ENCODE results near the gene CASP14. TPM values are rescaled to one million over a fixed set of nuclear protein-coding genes. Genes with fewer than 3 reads are reported as not detected.

CASP14 gene
- total and polyA plus RNA-seq, 9 of the 15 experiments (the other 6 are each of a cell fraction or from before 2014, with no cell fraction given), result not detected

DNA sequence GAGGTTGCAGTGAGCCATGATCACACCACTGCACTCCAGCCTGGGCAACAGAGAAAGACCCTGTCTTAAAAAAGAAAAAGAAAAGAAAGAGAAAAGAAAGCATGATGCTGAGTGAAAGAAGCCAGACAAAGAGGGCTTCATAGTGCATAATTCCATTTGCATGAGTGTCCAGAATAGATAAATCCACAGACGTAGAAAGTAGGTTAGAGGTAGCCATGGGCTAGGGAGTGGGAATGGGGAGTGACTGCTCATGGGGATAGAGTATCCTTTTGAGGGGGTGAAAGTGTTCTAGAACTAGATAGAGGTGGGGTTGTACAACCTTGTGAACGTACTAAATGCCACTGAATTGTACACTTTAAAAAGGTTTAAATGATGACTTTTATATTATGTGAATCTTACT, 25.1 kb downstream of the CASP14 start:
- H3K36me3 ChIP-seq (ENCODE audit: control insufficient read depth, insufficient read depth, low read length), result no peaks in the 10 kb centered on the region
- no peaks in the 10 kb centered on the region for H3K79me2 ChIP-seq (ENCODE audit: control insufficient read depth, insufficient read depth, low read length)
- no peaks in the 10 kb centered on the region for H4K20me1 ChIP-seq (replicated peaks; ENCODE audit: control insufficient read depth, insufficient read depth, low read length)
- ATAC-seq, result no peak
- ChIA-PET CTCF (ENCODE audit: low intra/inter-chr PET ratio) (no interaction called here), POLR2A (interaction anchor here (0.6 to 1.7 kb wide), 2 partner anchors 17 to 120 kb away, joined by 3 to 6 read pairs; no protein-coding TSS in a partner anchor)
- DNase-seq (ENCODE audit: extremely low read depth in 1 of 4, low spot score in 3 of 4), result no peak
- no peak overlapping the region for H3K27ac ChIP-seq (ENCODE audit: extremely low read depth, low read depth, low read length)
- no peaks in the 10 kb centered on the region for H3K9me3 ChIP-seq (replicated peaks; ENCODE audit: control insufficient read depth, insufficient read depth, low read depth, low read length)
- no peak overlapping the region for H3K9ac ChIP-seq (ENCODE audit: insufficient read depth in 1 of 2, low read depth in 2 of 2, low read length in 2 of 2)
- H3K27me3 ChIP-seq (ENCODE audit: control insufficient read depth in 2 of 2, insufficient read depth in 2 of 2, low read length in 2 of 2), result peaks cover 5 to 6% of the 10 kb centered on the region in 2 experiments; a peak in 1 of 5 replicates
- H3K4me1 ChIP-seq (replicated peaks in 1 of 2; ENCODE audit: control insufficient read depth in 2 of 2, insufficient read depth in 2 of 2, low read length in 2 of 2), result no peaks in the 10 kb centered on the region
- H2AFZ ChIP-seq (ENCODE audit: low read depth, low read length), result no peak overlapping the region
- intact Hi-C loops (cut with micrococcal nuclease) (no loop called here), in situ Hi-C loops (cut with MboI) (no loop called here)
- no peak overlapping the region for H3K4me3 ChIP-seq
- TF ChIP-seq RFX1 (IDR thresholded peaks at IDR 0.05), result no peak
- TF ChIP-seq ZNF695 (CRISPR knock-in tag; IDR thresholded peaks at IDR 0.05), result no peak
- TF ChIP-seq SREBF1 (IDR thresholded peaks at IDR 0.05; ENCODE audit: borderline replicate concordance, low read depth, low read length), result no peak
- TF ChIP-seq, protein P1, sequence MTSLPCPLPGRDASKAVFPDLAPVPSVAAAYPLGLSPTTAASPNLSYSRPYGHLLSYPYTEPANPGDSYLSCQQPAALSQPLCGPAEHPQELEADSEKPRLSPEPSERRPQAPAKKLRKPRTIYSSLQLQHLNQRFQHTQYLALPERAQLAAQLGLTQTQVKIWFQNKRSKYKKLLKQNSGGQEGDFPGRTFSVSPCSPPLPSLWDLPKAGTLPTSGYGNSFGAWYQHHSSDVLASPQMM (CRISPR knock-in tag; IDR thresholded peaks at IDR 0.05), result no peak
- H3K9me1 ChIP-seq (ENCODE audit: control insufficient read depth, insufficient read depth, low read length), result no peaks in the 10 kb centered on the region
- no peak for FAIRE-seq
- H3K4me2 ChIP-seq (ENCODE audit: insufficient read depth, low read length), result no peak overlapping the region
- BruUV-seq (replicated peaks), result no TSS peak
- 2% methylated on average over 2 of the region's 2 CpGs for WGBS (ENCODE audit: insufficient coverage, low coverage, missing lambda C conversion rate)

DNA sequence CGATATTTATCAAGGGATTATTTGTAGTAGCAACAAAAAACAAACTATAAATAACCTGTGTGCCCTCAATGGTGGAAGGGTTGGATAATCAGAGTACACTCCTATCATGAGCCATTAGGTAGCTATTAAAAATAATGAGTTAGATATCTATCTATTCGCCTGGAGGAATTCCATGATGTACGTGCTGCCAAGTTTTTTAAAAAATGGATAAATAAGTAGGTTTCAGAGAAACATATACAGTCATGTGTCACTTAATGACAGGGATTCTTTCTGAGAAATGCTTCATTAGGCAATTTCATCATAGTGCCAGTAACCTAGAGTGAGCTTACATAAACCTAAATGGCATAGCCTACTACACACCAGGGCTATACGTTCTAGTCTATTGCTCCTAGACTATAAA, 26.5 kb downstream of the CASP14 start:
- no peak for ATAC-seq
- H3K79me2 ChIP-seq (ENCODE audit: control insufficient read depth, insufficient read depth, low read length), result no peaks in the 10 kb centered on the region
- H4K20me1 ChIP-seq (replicated peaks; ENCODE audit: control insufficient read depth, insufficient read depth, low read length), result no peaks in the 10 kb centered on the region
- BruUV-seq (replicated peaks), result no TSS peak
- FAIRE-seq, result no peak
- no peaks in the 10 kb centered on the region for H3K36me3 ChIP-seq (ENCODE audit: control insufficient read depth, insufficient read depth, low read length)
- WGBS (ENCODE audit: insufficient coverage, low coverage, missing lambda C conversion rate), result 0% methylated on average over 4 of the region's 4 CpGs
- H3K9me1 ChIP-seq (ENCODE audit: control insufficient read depth, insufficient read depth, low read length), result no peaks in the 10 kb centered on the region
- no peak for DNase-seq (ENCODE audit: extremely low read depth in 1 of 4, low spot score in 3 of 4)
- H3K4me3 ChIP-seq, result no peak overlapping the region
- H3K9me3 ChIP-seq (replicated peaks; ENCODE audit: control insufficient read depth, insufficient read depth, low read depth, low read length), result no peaks in the 10 kb centered on the region
- no peak overlapping the region for H2AFZ ChIP-seq (ENCODE audit: low read depth, low read length)
- H3K4me2 ChIP-seq (ENCODE audit: insufficient read depth, low read length), result no peak overlapping the region
- in situ Hi-C loops (cut with MboI) (no loop called here), intact Hi-C loops (cut with micrococcal nuclease) (no loop called here)
- H3K4me1 ChIP-seq (replicated peaks in 1 of 2; ENCODE audit: control insufficient read depth in 2 of 2, insufficient read depth in 2 of 2, low read length in 2 of 2), result no peaks in the 10 kb centered on the region
- no peak overlapping the region for H3K27ac ChIP-seq (ENCODE audit: extremely low read depth, low read depth, low read length)
- H3K27me3 ChIP-seq (ENCODE audit: control insufficient read depth in 2 of 2, insufficient read depth in 2 of 2, low read length in 2 of 2), result peaks cover 5 to 6% of the 10 kb centered on the region in 2 experiments; a peak in 1 of 5 replicates
- no peak overlapping the region for H3K9ac ChIP-seq (ENCODE audit: insufficient read depth in 1 of 2, low read depth in 2 of 2, low read length in 2 of 2)
- POLR2A ChIA-PET, result no interaction called here
- CTCF ChIA-PET (ENCODE audit: low intra/inter-chr PET ratio), result no interaction called here
- no peak for TF ChIP-seq NFIC (IDR thresholded peaks at IDR 0.05)
- no peak for TF ChIP-seq NFIX (CRISPR knock-in tag; IDR thresholded peaks at IDR 0.05; ENCODE audit: low read depth)
- TF ChIP-seq MEF2D (tag; conservative IDR thresholded peaks at IDR 0.05; ENCODE audit: low read depth), result no peak
- TF ChIP-seq RNF2 (IDR thresholded peaks at IDR 0.05), result no peak
- no peak for TF ChIP-seq GTF2A2 (tag; IDR thresholded peaks at IDR 0.05)
- TF ChIP-seq, protein P2, sequence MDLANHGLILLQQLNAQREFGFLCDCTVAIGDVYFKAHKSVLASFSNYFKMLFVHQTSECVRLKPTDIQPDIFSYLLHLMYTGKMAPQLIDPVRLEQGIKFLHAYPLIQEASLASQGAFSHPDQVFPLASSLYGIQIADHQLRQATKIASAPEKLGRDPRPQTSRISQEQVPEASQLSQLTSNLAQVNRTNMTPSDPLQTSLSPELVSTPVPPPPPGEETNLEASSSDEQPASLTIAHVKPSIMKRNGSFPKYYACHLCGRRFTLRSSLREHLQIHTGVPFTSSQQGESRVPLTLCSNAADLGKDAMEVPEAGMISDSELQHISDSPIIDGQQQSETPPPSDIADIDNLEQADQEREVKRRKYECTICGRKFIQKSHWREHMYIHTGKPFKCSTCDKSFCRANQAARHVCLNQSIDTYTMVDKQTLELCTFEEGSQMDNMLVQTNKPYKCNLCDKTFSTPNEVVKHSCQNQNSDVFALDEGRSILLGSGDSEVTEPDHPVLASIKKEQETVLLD (IDR thresholded peaks at IDR 0.05), result no peak
- TF ChIP-seq, protein P3, sequence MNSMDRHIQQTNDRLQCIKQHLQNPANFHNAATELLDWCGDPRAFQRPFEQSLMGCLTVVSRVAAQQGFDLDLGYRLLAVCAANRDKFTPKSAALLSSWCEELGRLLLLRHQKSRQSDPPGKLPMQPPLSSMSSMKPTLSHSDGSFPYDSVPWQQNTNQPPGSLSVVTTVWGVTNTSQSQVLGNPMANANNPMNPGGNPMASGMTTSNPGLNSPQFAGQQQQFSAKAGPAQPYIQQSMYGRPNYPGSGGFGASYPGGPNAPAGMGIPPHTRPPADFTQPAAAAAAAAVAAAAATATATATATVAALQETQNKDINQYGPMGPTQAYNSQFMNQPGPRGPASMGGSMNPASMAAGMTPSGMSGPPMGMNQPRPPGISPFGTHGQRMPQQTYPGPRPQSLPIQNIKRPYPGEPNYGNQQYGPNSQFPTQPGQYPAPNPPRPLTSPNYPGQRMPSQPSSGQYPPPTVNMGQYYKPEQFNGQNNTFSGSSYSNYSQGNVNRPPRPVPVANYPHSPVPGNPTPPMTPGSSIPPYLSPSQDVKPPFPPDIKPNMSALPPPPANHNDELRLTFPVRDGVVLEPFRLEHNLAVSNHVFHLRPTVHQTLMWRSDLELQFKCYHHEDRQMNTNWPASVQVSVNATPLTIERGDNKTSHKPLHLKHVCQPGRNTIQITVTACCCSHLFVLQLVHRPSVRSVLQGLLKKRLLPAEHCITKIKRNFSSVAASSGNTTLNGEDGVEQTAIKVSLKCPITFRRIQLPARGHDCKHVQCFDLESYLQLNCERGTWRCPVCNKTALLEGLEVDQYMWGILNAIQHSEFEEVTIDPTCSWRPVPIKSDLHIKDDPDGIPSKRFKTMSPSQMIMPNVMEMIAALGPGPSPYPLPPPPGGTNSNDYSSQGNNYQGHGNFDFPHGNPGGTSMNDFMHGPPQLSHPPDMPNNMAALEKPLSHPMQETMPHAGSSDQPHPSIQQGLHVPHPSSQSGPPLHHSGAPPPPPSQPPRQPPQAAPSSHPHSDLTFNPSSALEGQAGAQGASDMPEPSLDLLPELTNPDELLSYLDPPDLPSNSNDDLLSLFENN (IDR thresholded peaks at IDR 0.05; ENCODE audit: low read depth in 2 of 2, low read length in 2 of 2), result no peak
- TF ChIP-seq PURB (CRISPR knock-in tag; IDR thresholded peaks at IDR 0.05; ENCODE audit: low read depth), result no peak

All from K562 (cell line).